Right lobe of liver (tissue), 6 donors: ENCODE measurements around the gene FGGY. TPM values are rescaled to one million over a fixed set of nuclear protein-coding genes. Genes with fewer than 3 reads are reported as not detected.

Source experiments
- ATAC-seq, 4 donors: fragments of 200-7000 bp; cut with Tn5 transposase; one replicate each; pipeline ENCODE4 v1.9.1; 2020; ENCODE audit warnings: mild to moderate bottlenecking in 4 of 4, moderate library complexity in 4 of 4
- DNase-seq, 3 donors: peaks; one replicate each; pipeline ENCODE4 v3.0.0-alpha.2; 2020
- H3K27ac ChIP-seq, 3 donors: fragments of 200-600 bp; one replicate each; pipeline ENCODE4 v1.8.0; 2022
- H3K27me3 ChIP-seq, 2 donors: fragments of 200-600 bp; one replicate each; pipeline ENCODE4 v1.8.0; 2022
- H3K36me3 ChIP-seq, 4 donors: fragments of 200-600 bp; sonication (generic) in 1 of 4; one replicate each; pipeline versions ENCODE4 v1.5.1 to v1.8.0; 2017 to 2022; ENCODE audit warnings: control low read depth in 1 of 4
- H3K4me1 ChIP-seq, 4 donors: fragments of 200-600 bp; sonication (generic) in 1 of 4; one replicate each; pipeline versions ENCODE4 v1.5.1 to v1.8.0; 2017 to 2022; ENCODE audit warnings: control low read depth in 1 of 4
- H3K4me3 ChIP-seq, 3 donors: fragments of 200-600 bp; one replicate each; pipeline ENCODE4 v1.8.0; 2022
- H3K9me3 ChIP-seq, 4 donors: fragments of 200-600 bp; sonication (generic) in 1 of 4; one replicate each; pipeline versions ENCODE4 v1.5.1 to v1.8.0; 2017 to 2022; ENCODE audit warnings: control low read depth in 1 of 4
- CTCF ChIP-seq, 4 donors: fragments of 200-600 bp in 3 of 4; fragments of 450-650 bp in 1 of 4; IDR thresholded peaks; one replicate each; pipeline versions ENCODE4 v1.5.1 to v1.8.0; 2016 to 2022; ENCODE audit warnings: antibody characterized with exemption in 4 of 4, mild to moderate bottlenecking in 2 of 4
- POLR2A ChIP-seq: fragments of 450-650 bp; IDR thresholded peaks from one replicate; pipeline ENCODE4 v1.6.1; 2017; ENCODE audit warnings: antibody characterized with exemption, mild to moderate bottlenecking
- WGBS: methylation state at CpG from one replicate; pipeline ENCODE4 v1.1.6; 2018; ENCODE audit warnings: low coverage, low lambda C conversion rate; ENCODE audit not compliant: insufficient coverage; ENCODE audit errors: missing lambda C conversion rate; 5-methylcytosine and 5-hydroxymethylcytosine counted together
- intact Hi-C, 2 donors: fragments of 100-400 bp; cut with DNase I; formaldehyde crosslinking; loops; one replicate each; pipeline versions ENCODE4 v1.11.2 to v1.14.1; 2022
- total RNA-seq, 6 experiments: library from RNA; depleted of rRNA in 2 of 6; stranded (reverse); fragments of >200 nt in 2 of 6; fragmentation: NEBNext Ultra II Directional in 3 of 6; extraction: Animal tissue kit (Norgen Biotek cat#: 25700) in 3 of 6; gene quantifications; one replicate each; pipeline versions ENCODE4 v1.1.0 to v1.2.4, GENCODE V29; 2016 to 2023
- donor health status: DM: no; HTN: yes; CAD: no.
- donor health status: DM: no; HTN: no; CAD: no.
- donor health status: DM: no; HTN: no; CAD: no.
- donor health status: DM: no; HTN: yes; CAD: no.
- donor health status: DM: no; HTN: yes; CAD: no.

Gene FGGY
- total RNA-seq, 6 experiments from 2014 or later: 45.5 to 84.2 (median 58.7) TPM

- Histone ChIP-seq H3K27me3 (no peaks in the 10 kb centered on the region), H3K4me3 (no peak overlapping the region), H3K9me3 (no peaks in the 10 kb centered on the region), H3K27ac (no peak overlapping the region), H3K4me1 (no peaks in the 10 kb centered on the region), H3K36me3 (peaks cover 0 to 11% (median 0%) of the 10 kb centered on the region in 4 donors)
- no peak for DNase-seq
- no peak for ATAC-seq
- TF ChIP-seq CTCF (IDR thresholded peaks at IDR 0.05) (no peak), POLR2A (no peak)
- intact Hi-C loops: no loop called here
- 98% methylated on average over 4 of the region's 4 CpGs for WGBS
Measured at GRCh38 chr1:59329412-59330053, 32.6 kb downstream of the FGGY start.

GRCh38 chr1:59331686-59332620 lies 35.1 kb downstream of the FGGY start:
- Histone ChIP-seq H3K27ac (no peak overlapping the region), H3K9me3 (no peaks in the 10 kb centered on the region), H3K4me1 (no peaks in the 10 kb centered on the region), H3K27me3 (no peaks in the 10 kb centered on the region), H3K36me3 (no peaks in the 10 kb centered on the region), H3K4me3 (no peak overlapping the region)
- DNase-seq (no peak), ATAC-seq (no peak)
- intact Hi-C loops: no loop called here
- TF ChIP-seq CTCF (IDR thresholded peaks at IDR 0.05) (no peak), POLR2A (no peak)
- 82% methylated on average over 5 of the region's 5 CpGs for WGBS

- TF ChIP-seq CTCF (IDR thresholded peaks at IDR 0.05): no peak
- no peak for TF ChIP-seq POLR2A
- peak in 1 of 4 donors; percentile 19 for ATAC-seq
- DNase-seq: no peak
- Histone ChIP-seq H3K36me3 (no peaks in the 10 kb centered on the region), H3K27me3 (no peaks in the 10 kb centered on the region), H3K27ac (no peak overlapping the region), H3K4me1 (no peaks in the 10 kb centered on the region), H3K4me3 (no peak overlapping the region), H3K9me3 (no peaks in the 10 kb centered on the region)
- intact Hi-C loops: no loop called here
Measured at GRCh38 chr1:59332983-59333382, 36.1 kb downstream of the FGGY start.

- 94% methylated on average over 2 of the region's 3 CpGs for WGBS
Measured at GRCh38 chr1:59333626-59334277, 36.9 kb downstream of the FGGY start.

More at GRCh38 chr1:59333626-59334277, 36.9 kb downstream of the FGGY start:
- no peaks in the 10 kb centered on the region for H3K4me1 ChIP-seq
- no peak overlapping the region for H3K4me3 ChIP-seq
- intact Hi-C loops: no loop called here
- H3K36me3 ChIP-seq: no peaks in the 10 kb centered on the region
- H3K9me3 ChIP-seq: no peaks in the 10 kb centered on the region
- no peak for DNase-seq
- TF ChIP-seq CTCF (IDR thresholded peaks at IDR 0.05) (no peak), POLR2A (no peak)
- peak; percentile 38 to 62 (median 43) for ATAC-seq
- H3K27ac ChIP-seq: no peak overlapping the region
- H3K27me3 ChIP-seq: no peaks in the 10 kb centered on the region
